Muscle of arm (tissue), 12 donors: Measurements from ENCODE around the gene PKNOX2. TPM values are rescaled to one million over a fixed set of nuclear protein-coding genes. Genes with fewer than 3 reads are reported as not detected.

Source experiments
- DNase-seq: peaks from one replicate; pipeline ENCODE4 v3.0.0-alpha.2; 2013
- polyA plus RNA-seq, 12 donors: library from polyadenylated mRNA; unstranded; fragments of 120-200 nt; gene quantifications; one replicate each; pipeline ENCODE4 v1.2.1, GENCODE V29; 2013; ENCODE audit not compliant: insufficient read length in 12 of 12

The PKNOX2 gene
- polyA plus RNA-seq, 12 donors, result 18.8 to 53.6 (median 25.8) TPM; not detected in 1

- DNase-seq, result no peak
Observed at GRCh38 chr11:125229916-125230315, 65.4 kb downstream of the PKNOX2 start.

GRCh38 chr11:125233116-125233515 lies 68.6 kb downstream of the PKNOX2 start:
- no peak for DNase-seq

- DNase-seq, result no peak
Observed at GRCh38 chr11:125233736-125234275, 69.3 kb downstream of the PKNOX2 start.

GRCh38 chr11:125235071-125235471 lies 70.5 kb downstream of the PKNOX2 start:
- DNase-seq, result no peak

GRCh38 chr11:125236072-125236825 lies 71.7 kb downstream of the PKNOX2 start:
- no peak for DNase-seq

- DNase-seq, result no peak
Observed at GRCh38 chr11:125239585-125240560, 75.3 kb downstream of the PKNOX2 start.

- DNase-seq, result no peak
Observed at GRCh38 chr11:125241104-125241503, 76.6 kb downstream of the PKNOX2 start.

- DNase-seq, result no peak
Observed at GRCh38 chr11:125242141-125242775, 77.7 kb downstream of the PKNOX2 start.

GRCh38 chr11:125244166-125244565 lies 79.6 kb downstream of the PKNOX2 start:
- DNase-seq, result no peak

- no peak for DNase-seq
Observed at GRCh38 chr11:125245299-125245698, 80.7 kb downstream of the PKNOX2 start.

GRCh38 chr11:125247431-125247830 lies 82.9 kb downstream of the PKNOX2 start:
- no peak for DNase-seq

- no peak for DNase-seq
Observed at GRCh38 chr11:125250318-125251213, 86.0 kb downstream of the PKNOX2 start.

GRCh38 chr11:125251214-125251545 lies 86.6 kb downstream of the PKNOX2 start:
- no peak for DNase-seq

GRCh38 chr11:125251956-125252355 lies 87.4 kb downstream of the PKNOX2 start:
- DNase-seq, result no peak

GRCh38 chr11:125253289-125253688 lies 88.7 kb downstream of the PKNOX2 start:
- no peak for DNase-seq

GRCh38 chr11:125253795-125254525 lies 89.4 kb downstream of the PKNOX2 start:
- no peak for DNase-seq

GRCh38 chr11:125256541-125257189 lies 92.1 kb downstream of the PKNOX2 start:
- peak; percentile 30 for DNase-seq

- DNase-seq, result no peak
Observed at GRCh38 chr11:125257190-125257579, 92.6 kb downstream of the PKNOX2 start.

GRCh38 chr11:125257751-125258150 lies 93.2 kb downstream of the PKNOX2 start:
- no peak for DNase-seq
